Erythroblast (primary cell): Measurements from ENCODE around the gene SNAI1.

Experiments
- GATA1 ChIP-seq: IDR thresholded peaks from 2 replicates; pipeline ENCODE4 v1.6.1; 2011; ENCODE audit warnings: low read depth, mild to moderate bottlenecking, control low read depth, low read length, moderate library complexity
- POLR2A ChIP-seq: IDR thresholded peaks from 2 replicates; pipeline ENCODE4 v1.6.1; 2011; ENCODE audit warnings: mild to moderate bottlenecking, low read length

GRCh38 chr20:49961413-49961812, 21.4 kb upstream of the SNAI1 start:
- TF ChIP-seq POLR2A (no peak), GATA1 (no peak)
